Measurements from ENCODE around the gene MAS1. TPM values are rescaled to one million over a fixed set of nuclear protein-coding genes. Genes with fewer than 3 reads are reported as not detected.
"Not testable (repeated sequence)": the region's sequence is repeated elsewhere in the genome, so short reads cannot be mapped to it uniquely, and the experiment has no call there.

MAS1 gene
- total RNA-seq, 1 donor from 2014 or later: not detected

DNA sequence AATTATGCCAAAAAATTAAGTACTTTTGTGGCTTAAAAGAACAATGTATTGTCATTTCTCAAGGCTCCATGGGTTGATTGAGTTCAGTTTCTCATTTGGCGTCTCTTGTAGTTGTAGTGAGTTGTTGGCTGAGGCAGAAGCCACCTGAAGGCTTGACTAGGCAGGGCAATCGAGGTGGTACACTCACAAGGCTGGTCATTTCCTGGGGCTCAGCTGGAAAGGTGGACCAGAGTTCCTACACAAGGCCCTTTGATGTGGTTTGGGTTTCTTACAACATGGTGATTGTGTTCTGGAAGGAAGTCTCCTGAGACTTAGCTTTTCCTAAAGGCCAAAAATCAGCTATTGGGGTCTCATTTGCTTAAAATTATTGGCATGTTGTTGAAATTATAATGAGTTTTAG is 22.6 kb downstream of the MAS1 start:
- DNase-seq (ENCODE audit: low spot score): no peak
- intact Hi-C loops (cut with micrococcal nuclease): no loop called here
- Mint-ChIP-seq H3K27me3 (ENCODE audit: low read depth) (peaks cover 22% of the 10 kb centered on the region), H3K9me3 (no peaks in the 10 kb centered on the region), H3K27ac (no peak overlapping the region), H3K36me3 (ENCODE audit: low read depth) (no peaks in the 10 kb centered on the region), H3K4me3 (ENCODE audit: low read depth) (no peak overlapping the region), H3K4me1 (ENCODE audit: low read depth) (peaks cover 15% of the 10 kb centered on the region)

DNA sequence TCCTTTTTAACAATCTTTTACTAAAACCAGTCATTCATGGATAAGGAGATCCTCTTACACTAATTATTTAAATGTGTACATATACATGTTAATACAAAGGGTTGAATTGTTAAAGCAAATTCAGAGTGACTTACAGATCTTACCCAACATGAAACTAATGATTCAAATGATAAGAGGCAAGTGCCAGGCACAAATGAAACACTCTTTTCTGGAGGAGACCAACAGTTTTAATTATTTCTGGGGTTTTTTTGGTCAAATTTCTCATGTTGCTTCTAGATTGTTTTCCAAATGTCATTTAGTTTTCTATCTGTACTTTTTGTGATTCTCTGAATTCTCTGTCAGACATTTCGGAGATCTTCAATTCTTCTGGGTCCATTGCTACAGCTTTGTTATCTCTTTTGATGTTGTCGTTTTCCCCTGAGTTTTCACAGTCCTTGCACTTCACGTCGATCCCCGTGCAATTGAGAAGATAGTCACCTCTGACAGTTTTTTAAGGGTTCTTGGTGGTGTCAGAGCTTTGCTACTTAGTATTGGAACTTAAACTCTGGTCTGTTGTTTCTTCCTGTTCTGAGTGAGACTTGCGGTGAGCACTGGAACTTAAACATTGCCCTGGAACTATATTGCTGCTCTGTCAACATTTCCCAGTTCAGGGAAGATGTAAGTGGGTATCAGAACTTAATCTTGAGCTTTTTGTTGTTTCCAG is 23.2 kb downstream of the MAS1 start:
- H3K4me1 Mint-ChIP-seq (ENCODE audit: low read depth): peaks cover 15% of the 10 kb centered on the region
- DNase-seq (ENCODE audit: low spot score): no peak
- H3K27me3 Mint-ChIP-seq (ENCODE audit: low read depth): peaks cover 21% of the 10 kb centered on the region
- intact Hi-C loops (cut with micrococcal nuclease): no loop called here
- H3K36me3 Mint-ChIP-seq (ENCODE audit: low read depth): no peaks in the 10 kb centered on the region
- H3K9me3 Mint-ChIP-seq: no peaks in the 10 kb centered on the region
- H3K27ac Mint-ChIP-seq: peak overlapping the region; percentile 34
- H3K4me3 Mint-ChIP-seq (ENCODE audit: low read depth): no peak overlapping the region

DNA sequence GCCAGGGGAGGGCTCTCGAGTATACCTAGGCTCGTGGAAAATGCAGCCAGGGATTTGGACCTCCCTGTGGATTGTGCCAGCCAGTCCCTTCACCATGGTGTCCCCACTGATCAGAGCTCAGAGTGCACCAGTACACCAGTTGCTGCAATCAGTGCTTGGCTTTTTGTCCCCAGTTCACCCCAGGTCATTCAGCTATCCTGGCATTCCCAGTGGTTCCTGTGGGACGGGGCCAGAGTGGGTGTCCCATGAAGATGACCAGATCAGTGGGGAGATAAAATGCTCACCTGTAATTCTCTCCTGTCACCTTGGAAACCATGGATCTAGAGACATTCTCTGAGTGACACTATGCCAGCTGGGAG is 23.8 kb downstream of the MAS1 start:
- peaks cover 20% of the 10 kb centered on the region for H3K27me3 Mint-ChIP-seq (ENCODE audit: low read depth)
- H3K9me3 Mint-ChIP-seq: no peaks in the 10 kb centered on the region
- no peak overlapping the region for H3K4me3 Mint-ChIP-seq (ENCODE audit: low read depth)
- peaks cover 15% of the 10 kb centered on the region for H3K4me1 Mint-ChIP-seq (ENCODE audit: low read depth)
- intact Hi-C loops (cut with micrococcal nuclease): no loop called here
- DNase-seq (ENCODE audit: low spot score): no peak
- no peak overlapping the region for H3K27ac Mint-ChIP-seq
- H3K36me3 Mint-ChIP-seq (ENCODE audit: low read depth): no peaks in the 10 kb centered on the region

DNA sequence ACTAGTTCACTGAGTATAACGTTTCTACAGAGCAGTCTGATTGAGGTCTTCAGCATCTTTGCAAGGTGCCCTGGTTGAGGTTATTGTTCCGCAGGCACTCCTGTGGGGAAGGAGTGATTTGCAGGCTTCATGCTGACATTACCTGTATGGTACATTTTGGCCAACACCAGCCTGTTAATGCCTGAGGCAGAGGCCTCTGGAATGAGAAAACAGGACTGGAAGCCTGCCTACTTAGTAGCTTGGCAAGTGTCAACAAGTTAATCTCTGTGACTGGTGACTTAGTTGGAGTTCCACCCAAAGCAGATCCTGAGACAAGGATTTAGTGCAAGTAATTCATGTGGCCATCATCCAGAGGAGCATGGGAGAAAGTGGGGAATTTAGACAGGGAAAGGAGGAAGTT is 24.6 kb downstream of the MAS1 start:
- H3K27ac Mint-ChIP-seq: no peak overlapping the region
- H3K4me3 Mint-ChIP-seq (ENCODE audit: low read depth): no peak overlapping the region

DNA sequence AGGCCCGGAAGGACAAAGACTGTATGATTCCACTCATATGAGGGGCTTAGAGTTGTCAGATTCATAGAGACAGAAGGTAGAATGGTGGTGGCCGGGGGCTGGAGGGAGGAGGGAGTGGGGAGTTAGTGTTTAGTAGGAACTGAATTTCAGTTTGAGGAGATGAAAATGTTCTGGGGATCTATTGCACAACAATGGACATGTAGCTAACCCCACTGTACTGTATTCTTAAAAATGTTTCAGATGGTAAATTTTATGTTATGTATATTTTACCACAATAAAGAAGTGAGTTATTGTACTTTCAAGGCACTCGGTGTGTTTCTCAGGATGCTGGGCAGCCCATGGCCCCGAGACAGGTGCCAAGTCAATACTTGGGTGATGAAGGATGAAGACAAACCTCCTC is 25.4 kb downstream of the MAS1 start:
- Mint-ChIP-seq H3K36me3 (ENCODE audit: low read depth) (no peaks in the 10 kb centered on the region), H3K4me1 (ENCODE audit: low read depth) (peaks cover 15% of the 10 kb centered on the region), H3K27me3 (ENCODE audit: low read depth) (peaks cover 13% of the 10 kb centered on the region), H3K9me3 (no peaks in the 10 kb centered on the region), H3K4me3 (ENCODE audit: low read depth) (no peak overlapping the region), H3K27ac (no peak overlapping the region)
- DNase-seq (ENCODE audit: low spot score): no peak
- intact Hi-C loops (cut with micrococcal nuclease): no loop called here

More for the DNA sequence above, 24.6 kb downstream of the MAS1 start:
- Mint-ChIP-seq H3K27me3 (ENCODE audit: low read depth) (peaks cover 17% of the 10 kb centered on the region), H3K36me3 (ENCODE audit: low read depth) (no peaks in the 10 kb centered on the region), H3K9me3 (no peaks in the 10 kb centered on the region), H3K4me1 (ENCODE audit: low read depth) (peaks cover 15% of the 10 kb centered on the region)
- intact Hi-C loops (cut with micrococcal nuclease): no loop called here
- DNase-seq (ENCODE audit: low spot score): no peak

DNA sequence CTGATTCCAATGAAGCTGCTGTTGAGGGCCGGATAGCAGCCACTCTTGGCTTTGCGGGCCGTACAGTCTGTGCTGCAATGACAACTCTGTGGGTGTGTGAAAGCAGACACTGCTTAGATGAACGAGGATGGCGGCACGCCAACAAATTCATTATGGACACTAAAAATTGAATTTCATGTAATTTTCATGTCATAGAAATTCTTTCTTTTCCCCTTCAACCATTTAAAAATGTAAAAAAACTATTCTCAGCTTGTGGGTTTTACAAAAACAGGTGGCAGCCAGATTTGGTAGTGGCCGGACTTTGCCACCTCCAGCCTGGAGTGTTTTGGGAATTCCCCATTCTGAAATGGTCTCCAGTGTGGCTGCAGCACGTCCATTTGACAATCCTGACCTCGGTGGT is 26.0 kb downstream of the MAS1 start:
- DNase-seq (ENCODE audit: low spot score): no peak
- H3K4me1 Mint-ChIP-seq (ENCODE audit: low read depth): peaks cover 15% of the 10 kb centered on the region
- intact Hi-C loops (cut with micrococcal nuclease): no loop called here
- no peaks in the 10 kb centered on the region for H3K36me3 Mint-ChIP-seq (ENCODE audit: low read depth)
- H3K27ac Mint-ChIP-seq: no peak overlapping the region
- H3K4me3 Mint-ChIP-seq (ENCODE audit: low read depth): no peak overlapping the region
- peaks cover 13% of the 10 kb centered on the region for H3K27me3 Mint-ChIP-seq (ENCODE audit: low read depth)
- no peaks in the 10 kb centered on the region for H3K9me3 Mint-ChIP-seq

DNA sequence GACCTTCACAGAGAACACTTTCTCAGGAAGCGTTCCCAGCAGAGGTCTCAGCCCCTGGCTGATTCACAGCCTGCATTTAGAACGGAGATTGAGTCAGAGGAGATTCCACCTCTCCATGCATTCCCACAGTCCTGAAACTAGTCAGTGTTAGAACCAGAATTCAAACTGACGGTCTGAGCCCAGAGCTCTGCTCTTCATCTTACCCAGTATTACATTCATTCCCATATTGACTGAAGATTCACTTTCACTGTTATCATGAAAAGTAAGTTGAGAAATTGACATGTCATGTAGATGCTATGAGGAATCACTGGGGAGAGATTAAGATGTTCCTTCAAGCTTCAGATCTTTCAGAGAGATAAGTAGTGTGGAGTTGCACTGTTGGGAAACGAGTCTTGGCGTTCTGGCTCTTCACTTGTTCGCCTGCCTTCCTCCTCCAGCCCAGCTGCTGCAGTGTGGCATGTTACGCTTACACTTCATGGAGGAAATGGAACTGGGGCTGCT is 28.3 kb downstream of the MAS1 start:
- peaks cover 8% of the 10 kb centered on the region for H3K4me1 Mint-ChIP-seq (ENCODE audit: low read depth)
- intact Hi-C loops (cut with micrococcal nuclease): no loop called here
- H3K4me3 Mint-ChIP-seq (ENCODE audit: low read depth): no peak overlapping the region
- H3K36me3 Mint-ChIP-seq (ENCODE audit: low read depth): no peaks in the 10 kb centered on the region
- peaks cover 2% of the 10 kb centered on the region for H3K9me3 Mint-ChIP-seq
- H3K27ac Mint-ChIP-seq: no peak overlapping the region
- DNase-seq (ENCODE audit: low spot score): no peak
- peaks cover 14% of the 10 kb centered on the region for H3K27me3 Mint-ChIP-seq (ENCODE audit: low read depth)

DNA sequence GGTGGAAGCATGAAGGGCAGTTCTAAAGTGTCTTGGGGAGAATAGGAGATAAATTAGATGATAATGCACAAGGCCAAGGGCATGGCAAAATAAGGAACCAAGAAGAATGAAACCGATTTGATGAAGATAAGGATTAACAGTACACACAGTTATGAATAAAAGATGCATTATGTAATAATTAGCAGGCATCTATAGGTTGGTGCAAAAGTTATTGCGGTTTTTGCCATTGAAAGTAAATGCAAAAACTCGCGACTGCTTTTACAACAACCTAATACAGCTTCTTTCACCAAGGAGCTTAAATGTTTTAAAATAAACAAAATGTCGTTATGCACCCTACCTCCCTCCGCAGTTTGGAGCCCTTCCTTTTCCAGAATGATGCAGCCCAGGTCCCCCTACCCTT is 29.0 kb downstream of the MAS1 start:
- Mint-ChIP-seq H3K9me3 (peaks cover 4% of the 10 kb centered on the region), H3K4me3 (ENCODE audit: low read depth) (no peak overlapping the region), H3K4me1 (ENCODE audit: low read depth) (peaks cover 2% of the 10 kb centered on the region), H3K27ac (no peak overlapping the region), H3K27me3 (ENCODE audit: low read depth) (peaks cover 21% of the 10 kb centered on the region), H3K36me3 (ENCODE audit: low read depth) (no peaks in the 10 kb centered on the region)
- intact Hi-C loops (cut with micrococcal nuclease): no loop called here
- DNase-seq (ENCODE audit: low spot score): no peak

DNA sequence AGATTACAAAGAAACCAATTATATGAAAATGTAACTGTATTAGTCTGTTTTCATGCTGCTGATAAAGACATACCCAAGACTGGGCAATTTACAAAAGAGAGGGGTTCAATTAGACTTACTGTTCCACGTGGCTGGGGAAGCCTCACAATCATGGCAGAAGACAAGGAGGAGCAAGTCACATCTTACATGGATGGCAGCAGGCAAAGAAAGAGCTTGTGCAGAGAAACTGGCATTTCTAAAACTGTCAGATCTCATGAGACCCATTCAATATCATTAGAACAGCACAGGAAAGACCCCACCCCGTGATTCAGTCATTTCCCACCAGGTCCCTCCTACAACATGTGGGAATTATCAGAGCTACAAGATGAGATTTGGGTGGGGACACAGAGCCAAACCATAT is 33.4 kb downstream of the MAS1 start:
- H3K4me3 Mint-ChIP-seq (ENCODE audit: low read depth); H3K9me3 Mint-ChIP-seq; DNase-seq (ENCODE audit: low spot score); intact Hi-C loops (cut with micrococcal nuclease); H3K4me1 Mint-ChIP-seq (ENCODE audit: low read depth); H3K36me3 Mint-ChIP-seq (ENCODE audit: low read depth); H3K27ac Mint-ChIP-seq: not testable (repeated sequence)
- H3K27me3 Mint-ChIP-seq (ENCODE audit: low read depth): peaks cover 26% of the 10 kb centered on the region

DNA sequence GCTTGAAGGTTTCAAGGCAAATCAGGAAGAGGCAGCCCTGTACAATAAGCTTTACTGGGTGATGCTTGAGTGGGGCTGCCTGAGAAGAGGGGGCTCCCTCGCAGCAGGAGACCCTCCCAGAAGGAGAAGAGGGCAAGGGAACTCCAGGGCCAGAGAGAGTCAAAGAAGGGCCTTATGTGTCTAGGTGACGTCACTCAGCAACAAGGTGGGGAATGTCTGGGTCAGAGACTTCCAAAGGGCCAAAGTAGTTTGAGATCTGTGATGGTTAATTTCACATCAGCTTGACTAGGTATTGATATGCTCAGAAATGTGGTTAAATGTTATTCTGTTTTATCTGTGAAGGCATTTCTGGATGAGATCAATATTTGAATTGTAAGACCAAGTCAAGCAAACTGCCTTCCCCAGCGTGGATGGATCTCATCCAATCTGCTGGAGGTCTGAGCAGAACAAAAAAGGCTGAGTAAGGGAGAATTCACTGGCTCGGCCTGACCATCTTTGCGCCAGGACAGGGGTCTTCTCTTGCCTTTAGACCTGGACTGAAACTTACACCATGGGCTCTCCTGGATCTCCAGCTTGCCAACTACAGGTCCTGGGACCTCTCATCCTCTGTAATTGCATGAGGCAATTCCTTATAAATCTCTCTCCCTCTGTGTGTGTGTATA is 35.9 kb downstream of the MAS1 start:
- peaks cover 4% of the 10 kb centered on the region for H3K9me3 Mint-ChIP-seq
- H3K36me3 Mint-ChIP-seq (ENCODE audit: low read depth): no peaks in the 10 kb centered on the region
- no peak for DNase-seq (ENCODE audit: low spot score)
- peaks cover 18% of the 10 kb centered on the region for H3K4me1 Mint-ChIP-seq (ENCODE audit: low read depth)
- H3K27ac Mint-ChIP-seq: no peak overlapping the region
- H3K27me3 Mint-ChIP-seq (ENCODE audit: low read depth): peaks cover 20% of the 10 kb centered on the region
- no peak overlapping the region for H3K4me3 Mint-ChIP-seq (ENCODE audit: low read depth)
- intact Hi-C loops (cut with micrococcal nuclease): no loop called here

DNA sequence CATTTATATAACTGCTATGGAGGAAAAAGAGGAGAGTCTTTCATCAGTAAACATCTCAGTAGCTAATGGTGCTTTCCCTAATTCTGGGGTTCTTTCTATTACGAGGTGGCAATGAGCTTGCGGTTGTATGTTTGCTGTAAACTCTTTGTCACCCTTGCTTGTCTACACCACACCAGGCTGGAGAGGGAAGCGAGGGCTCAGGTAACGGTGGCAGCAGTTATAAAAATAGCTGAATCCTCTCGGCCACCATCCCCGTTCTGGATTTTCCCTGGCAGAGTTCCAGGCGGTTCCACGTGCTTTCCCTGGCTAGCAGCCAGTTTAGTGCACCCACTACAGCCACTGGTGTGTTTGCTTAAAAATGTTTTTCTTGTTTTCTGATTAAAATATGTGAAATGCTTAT is 39.0 kb downstream of the MAS1 start:
- H3K9me3 Mint-ChIP-seq: no peaks in the 10 kb centered on the region
- no peak overlapping the region for H3K4me3 Mint-ChIP-seq (ENCODE audit: low read depth)
- H3K27ac Mint-ChIP-seq: peak overlapping the region; percentile 5
- peaks cover 9% of the 10 kb centered on the region for H3K27me3 Mint-ChIP-seq (ENCODE audit: low read depth)
- no peak for DNase-seq (ENCODE audit: low spot score)
- no peaks in the 10 kb centered on the region for H3K36me3 Mint-ChIP-seq (ENCODE audit: low read depth)
- peaks cover 28% of the 10 kb centered on the region for H3K4me1 Mint-ChIP-seq (ENCODE audit: low read depth)
- intact Hi-C loops (cut with micrococcal nuclease): loop anchor here (2.0 to 5.0 kb wide), 4 partner anchors 45 to 533 kb away; partner anchors contain the start of genes MRPL18 and SOD2

DNA sequence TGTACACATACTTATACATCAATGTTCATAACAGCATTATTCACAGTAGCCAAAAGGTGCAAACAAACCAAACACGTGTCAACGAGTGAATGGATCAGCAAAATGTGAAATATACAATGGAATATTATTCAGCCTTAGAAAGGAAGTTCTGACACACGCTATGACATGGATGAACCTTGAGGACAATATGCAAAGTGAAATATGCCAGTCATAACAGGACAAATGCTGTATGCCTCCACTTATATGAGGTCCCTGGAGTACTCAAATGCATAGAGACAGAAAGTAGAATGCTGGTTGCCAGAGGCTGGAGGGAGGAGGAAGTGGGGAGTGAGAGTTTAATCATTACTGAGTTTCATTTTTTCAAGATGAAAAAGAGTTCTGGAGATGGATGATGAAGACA is 40.3 kb downstream of the MAS1 start:
- Mint-ChIP-seq H3K27ac (peak overlapping the region; percentile 73), H3K9me3 (peaks cover 9% of the 10 kb centered on the region), H3K4me3 (ENCODE audit: low read depth) (peak overlapping the region; percentile 34), H3K27me3 (ENCODE audit: low read depth) (peaks cover 6% of the 10 kb centered on the region), H3K36me3 (ENCODE audit: low read depth) (no peaks in the 10 kb centered on the region), H3K4me1 (ENCODE audit: low read depth) (peaks cover 28% of the 10 kb centered on the region)
- intact Hi-C loops (cut with micrococcal nuclease): loop anchor here (1.0 to 5.0 kb wide), 5 partner anchors 44 to 532 kb away; partner anchors contain the start of genes MRPL18 and SOD2
- peak; percentile 15 for DNase-seq (ENCODE audit: low spot score)

DNA sequence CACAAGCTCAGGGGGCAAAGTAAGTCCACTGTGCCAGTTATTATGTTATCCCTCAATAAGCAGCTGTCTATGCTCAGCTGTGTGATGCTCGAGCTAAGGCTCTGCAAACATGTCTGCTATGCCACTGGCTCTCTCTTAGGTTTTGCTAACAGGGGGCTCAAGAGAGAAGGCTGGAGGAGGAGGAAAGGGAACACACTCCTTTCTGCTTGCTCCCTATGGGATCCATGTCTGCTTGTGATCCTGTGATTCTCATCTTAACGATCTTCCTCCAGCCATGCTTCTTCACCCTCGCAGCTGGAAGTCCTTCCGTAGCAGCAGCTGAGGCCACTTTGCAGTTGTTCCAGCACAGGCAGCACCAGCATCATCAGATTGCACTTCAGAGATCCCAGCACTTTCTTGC is 41.1 kb downstream of the MAS1 start:
- peaks cover 28% of the 10 kb centered on the region for H3K4me1 Mint-ChIP-seq (ENCODE audit: low read depth)
- no peak for DNase-seq (ENCODE audit: low spot score)
- peaks cover 12% of the 10 kb centered on the region for H3K9me3 Mint-ChIP-seq
- intact Hi-C loops (cut with micrococcal nuclease): loop anchor here (1.0 to 5.0 kb wide), 5 partner anchors 43 to 531 kb away; partner anchors contain the start of genes MRPL18 and SOD2
- H3K4me3 Mint-ChIP-seq (ENCODE audit: low read depth): no peak overlapping the region
- H3K27me3 Mint-ChIP-seq (ENCODE audit: low read depth): peaks cover 11% of the 10 kb centered on the region
- no peaks in the 10 kb centered on the region for H3K36me3 Mint-ChIP-seq (ENCODE audit: low read depth)
- no peak overlapping the region for H3K27ac Mint-ChIP-seq
